Testis (tissue), 2 donors: ENCODE data around the gene MYH10.

Experiments
- CTCF ChIP-seq, 3 experiments: fragments of 450-650 bp in 2 of 3; fragments of 200-600 bp in 1 of 3; sonication (generic) in 1 of 3; IDR thresholded peaks; one replicate each; pipeline ENCODE4 v1.5.1; 2016 to 2019; ENCODE audit warnings: antibody characterized with exemption in 3 of 3, mild to moderate bottlenecking in 2 of 3, moderate library complexity in 1 of 3
- POLR2A ChIP-seq: fragments of 450-650 bp; IDR thresholded peaks from one replicate; pipeline ENCODE4 v1.6.1; 2017; ENCODE audit warnings: antibody characterized with exemption, mild to moderate bottlenecking, moderate library complexity

DNA sequence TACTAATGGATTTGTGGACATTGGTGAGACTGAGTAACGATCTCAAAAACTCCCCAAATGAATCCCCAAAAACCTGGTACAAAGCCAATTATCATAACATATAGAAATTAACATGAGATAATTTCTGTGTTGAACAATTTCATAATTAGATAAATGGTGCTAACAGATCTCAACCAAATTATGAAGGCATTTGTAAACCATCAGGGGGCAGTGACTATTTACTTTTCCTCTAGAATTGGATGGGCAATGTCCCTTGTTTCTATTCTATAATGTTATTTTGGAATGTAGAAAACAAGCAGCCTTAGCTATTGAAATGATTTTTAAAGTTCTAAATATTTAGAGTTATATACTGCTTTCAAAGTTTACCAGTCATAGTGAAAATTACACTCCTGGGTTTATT, 57.8 kb downstream of the MYH10 start:
- TF ChIP-seq CTCF (IDR thresholded peaks at IDR 0.05) (no peak), POLR2A (no peak)
